C4-2B (cell line): ENCODE measurements around the gene ANKRD13A.
"Not testable (repeated sequence)": the region's sequence is repeated elsewhere in the genome, so short reads cannot be mapped to it uniquely, and the experiment has no call there.

ENCODE experiments used
- ZFX ChIP-seq: fragments of 450-650 bp; IDR thresholded peaks from 2 replicates; pipeline ENCODE4 v1.6.1; 2017
- TF ChIP-seq, protein P1 (sequence below): fragments of 450-650 bp; conservative IDR thresholded peaks from 2 replicates; pipeline ENCODE4 v1.5.1; 2017; ENCODE audit warnings: mild to moderate bottlenecking

DNA sequence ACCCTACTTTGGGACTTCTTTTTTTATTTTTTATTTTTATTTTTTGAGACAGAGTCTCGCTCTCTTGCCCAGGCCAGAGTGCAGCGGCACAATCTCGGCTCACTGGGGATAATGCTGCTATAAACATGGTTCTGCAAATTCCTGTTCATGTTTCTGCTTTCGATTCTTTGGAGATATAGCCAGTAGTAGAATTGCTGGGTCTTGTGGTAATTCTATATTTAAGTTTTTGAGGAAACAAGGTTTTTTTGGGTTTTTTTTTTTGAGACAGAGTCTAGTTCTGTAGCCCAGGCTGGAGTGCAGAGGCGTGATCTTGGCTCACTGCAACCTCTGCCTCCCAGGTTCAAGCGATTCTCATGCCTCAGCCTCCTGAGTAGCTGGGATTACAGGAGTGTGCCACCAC is 89.0 kb downstream of the ANKRD13A start:
- TF ChIP-seq, protein P1, sequence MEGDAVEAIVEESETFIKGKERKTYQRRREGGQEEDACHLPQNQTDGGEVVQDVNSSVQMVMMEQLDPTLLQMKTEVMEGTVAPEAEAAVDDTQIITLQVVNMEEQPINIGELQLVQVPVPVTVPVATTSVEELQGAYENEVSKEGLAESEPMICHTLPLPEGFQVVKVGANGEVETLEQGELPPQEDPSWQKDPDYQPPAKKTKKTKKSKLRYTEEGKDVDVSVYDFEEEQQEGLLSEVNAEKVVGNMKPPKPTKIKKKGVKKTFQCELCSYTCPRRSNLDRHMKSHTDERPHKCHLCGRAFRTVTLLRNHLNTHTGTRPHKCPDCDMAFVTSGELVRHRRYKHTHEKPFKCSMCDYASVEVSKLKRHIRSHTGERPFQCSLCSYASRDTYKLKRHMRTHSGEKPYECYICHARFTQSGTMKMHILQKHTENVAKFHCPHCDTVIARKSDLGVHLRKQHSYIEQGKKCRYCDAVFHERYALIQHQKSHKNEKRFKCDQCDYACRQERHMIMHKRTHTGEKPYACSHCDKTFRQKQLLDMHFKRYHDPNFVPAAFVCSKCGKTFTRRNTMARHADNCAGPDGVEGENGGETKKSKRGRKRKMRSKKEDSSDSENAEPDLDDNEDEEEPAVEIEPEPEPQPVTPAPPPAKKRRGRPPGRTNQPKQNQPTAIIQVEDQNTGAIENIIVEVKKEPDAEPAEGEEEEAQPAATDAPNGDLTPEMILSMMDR = not testable (repeated sequence)
- not testable (repeated sequence) for TF ChIP-seq ZFX
